K562 (cell line): ENCODE results near the gene SAE1. TPM values are rescaled to one million over a fixed set of nuclear protein-coding genes. Genes with fewer than 3 reads are reported as not detected.

Experiments
- ATAC-seq: fragments of 200-7000 bp; cut with Tn5 transposase; 3 replicates; pipeline ENCODE4 v1.9.1; 2020; ENCODE audit warnings: moderate library complexity
- BruUV-seq: library from RNA; stranded (reverse); fragments of 400-500 nt; replicated peaks from 2 replicates; lab custom pipeline; 2021; lab: Mats Ljungman, UMichigan
- CTCF ChIA-PET: fragments of 300-600 bp; formaldehyde crosslinking; extraction: SDS; loops from one replicate; lab custom pipeline; 2021; ENCODE audit warnings: low intra/inter-chr PET ratio; lab: Yijun Ruan, JAX
- POLR2A ChIA-PET: fragments of 300-600, 350-650 bp; sonication (Branson Sonifier 250); formaldehyde crosslinking; extraction: SDS; loops from one replicate; lab custom pipeline; 2021; ENCODE audit warnings: antibody characterized with exemption, inconsistent platforms; lab: Yijun Ruan, JAX
- DNase-seq, 4 experiments: peaks; one replicate each; pipeline versions ENCODE4 v3.0.0 to v3.0.0-alpha.2; 2011 to 2018; ENCODE audit warnings: low spot score in 3 of 4, mixed read lengths in 3 of 4; ENCODE audit errors: extremely low read depth in 1 of 4
- FAIRE-seq: peaks from 2 replicates; lab custom pipeline; 2011; peaks lifted over from hg19 to GRCh38; lab: Jason Lieb, UNC
- H2AFZ ChIP-seq: 2 replicates; pipeline ENCODE4 v1.6.0; 2011; ENCODE audit warnings: low read depth, low read length, control low read depth, inconsistent platforms
- H3K27ac ChIP-seq: fragments of 200-600 bp; 3 replicates; pipeline ENCODE4 v1.8.0; 2011; ENCODE audit warnings: low read depth, mild to moderate bottlenecking, control low read depth, inconsistent platforms, low read length, moderate library complexity, mixed read lengths; ENCODE audit errors: extremely low read depth
- H3K27me3 ChIP-seq, 2 experiments: fragments of 300-600 bp in 1 of 2; 2 replicates in 1 of 2; 3 replicates in 1 of 2; pipeline versions ENCODE4 v1.6.0 to v1.8.0; 2011; ENCODE audit warnings: inconsistent platforms in 2 of 2, low read length in 2 of 2, mild to moderate bottlenecking in 1 of 2, mixed read lengths in 1 of 2, moderate library complexity in 1 of 2; ENCODE audit not compliant: control insufficient read depth in 2 of 2, insufficient read depth in 2 of 2
- H3K36me3 ChIP-seq: fragments of 300-600 bp; 3 replicates; pipeline ENCODE4 v1.8.0; 2011; ENCODE audit warnings: mild to moderate bottlenecking, low read length, inconsistent platforms; ENCODE audit not compliant: control insufficient read depth, insufficient read depth
- H3K4me1 ChIP-seq, 2 experiments: fragments of 200-600 bp in 1 of 2; replicated peaks in 1 of 2; 2 replicates in 1 of 2; 3 replicates in 1 of 2; pipeline versions ENCODE4 v1.5.1 to v1.8.0; 2011; ENCODE audit warnings: inconsistent platforms in 2 of 2, low read length in 2 of 2, mild to moderate bottlenecking in 1 of 2, mixed read lengths in 1 of 2, moderate library complexity in 1 of 2; ENCODE audit not compliant: control insufficient read depth in 2 of 2, insufficient read depth in 2 of 2
- H3K4me2 ChIP-seq: 2 replicates; pipeline ENCODE4 v1.6.1; 2011; ENCODE audit warnings: low read length, control low read depth, inconsistent platforms, mixed read lengths; ENCODE audit not compliant: insufficient read depth
- H3K4me3 ChIP-seq: fragments of 200-600 bp; sonication (generic), shearing (Covaris generic); 2 replicates; pipeline ENCODE4 v1.5.1; 2016; ENCODE audit warnings: control low read depth, inconsistent platforms
- H3K79me2 ChIP-seq: fragments of 200-600 bp; 3 replicates; pipeline ENCODE4 v1.8.0; 2011; ENCODE audit warnings: low read length, inconsistent platforms; ENCODE audit not compliant: control insufficient read depth, insufficient read depth
- H3K9ac ChIP-seq, 2 experiments: 2 replicates each; pipeline versions ENCODE4 v1.6.0 to v1.6.1; 2011; ENCODE audit warnings: low read depth in 2 of 2, low read length in 2 of 2, control low read depth in 1 of 2, inconsistent platforms in 1 of 2, mild to moderate bottlenecking in 1 of 2, mixed read lengths in 1 of 2; ENCODE audit not compliant: insufficient read depth in 1 of 2
- H3K9me1 ChIP-seq: one replicate; pipeline ENCODE4 v1.6.0; 2011; ENCODE audit warnings: inconsistent platforms, mild to moderate bottlenecking, low read length, moderate library complexity; ENCODE audit not compliant: control insufficient read depth, insufficient read depth
- H3K9me3 ChIP-seq: replicated peaks from 2 replicates; pipeline ENCODE4 v1.5.1; 2011; ENCODE audit warnings: low read depth, low read length, inconsistent platforms; ENCODE audit not compliant: control insufficient read depth, insufficient read depth
- H4K20me1 ChIP-seq: replicated peaks from 2 replicates; pipeline ENCODE4 v1.6.1; 2011; ENCODE audit warnings: low read length, inconsistent platforms, mixed read lengths; ENCODE audit not compliant: control insufficient read depth, insufficient read depth
- ELF1 ChIP-seq: fragments of 200-800 bp; sonication (Bioruptor generic); IDR thresholded peaks from 2 replicates; pipeline ENCODE4 v1.6.1; 2016; ENCODE audit warnings: missing genetic modification characterization, missing compliant biosample characterization
- FIP1L1 ChIP-seq: fragments of 200-400 bp; formaldehyde crosslinking; IDR thresholded peaks from 2 replicates; pipeline ENCODE4 v1.6.1; 2018; ENCODE audit warnings: mild to moderate bottlenecking, low read depth, low read length; ENCODE audit not compliant: poor library complexity, severe bottlenecking
- GTF2A2 ChIP-seq: IDR thresholded peaks from 2 replicates; pipeline ENCODE4 v1.6.1; 2016; ENCODE audit warnings: mild to moderate bottlenecking, missing genetic modification characterization, missing compliant biosample characterization
- HMGN3 ChIP-seq: IDR thresholded peaks from 2 replicates; pipeline ENCODE4 v1.6.1; 2011; ENCODE audit warnings: borderline replicate concordance, low read depth, mild to moderate bottlenecking, mixed read lengths, low read length; ENCODE audit not compliant: insufficient read length; ENCODE audit errors: extremely low read depth
- KAT2B ChIP-seq: IDR thresholded peaks from one replicate; pipeline ENCODE4 v1.6.1; 2012; ENCODE audit warnings: low read depth, mild to moderate bottlenecking, control low read depth, inconsistent platforms, low read length, moderate library complexity
- KHSRP ChIP-seq: fragments of 450-650 bp; IDR thresholded peaks from 2 replicates; pipeline ENCODE4 v1.6.1; 2017
- PHF21A ChIP-seq: fragments of 450-650 bp; IDR thresholded peaks from 2 replicates; pipeline ENCODE4 v1.6.1; 2017; ENCODE audit warnings: low read depth, borderline replicate concordance
- RAD21 ChIP-seq, 2 experiments: fragments of 250-450 bp in 1 of 2; fragments of 450-650 bp in 1 of 2; sonication (Bioruptor Pico) in 1 of 2; formaldehyde crosslinking in 1 of 2; IDR thresholded peaks in 1 of 2; conservative IDR thresholded peaks in 1 of 2; 2 replicates each; pipeline versions ENCODE4 v1.4.0 to v1.8.0; 2020 to 2022; ENCODE audit warnings: mild to moderate bottlenecking in 2 of 2, moderate library complexity in 1 of 2
- SNIP1 ChIP-seq: fragments of 450-650 bp; IDR thresholded peaks from 2 replicates; pipeline ENCODE4 v1.7.1; 2017; ENCODE audit warnings: low read depth, mild to moderate bottlenecking
- SRF ChIP-seq, 2 experiments: fragments of 250-450, 450-650 bp in 1 of 2; sonication (Bioruptor Pico) in 1 of 2; sonication (generic) in 1 of 2; formaldehyde crosslinking; IDR thresholded peaks; 2 replicates each; pipeline versions ENCODE4 v1.5.0 to v1.5.1; 2020 to 2022; ENCODE audit warnings: mild to moderate bottlenecking in 1 of 2, missing genetic modification reagents in 1 of 2
- YY1 ChIP-seq, 3 experiments: IDR thresholded peaks; 2 replicates each; pipeline ENCODE4 v1.6.1; 2011; ENCODE audit warnings: low read length in 2 of 3, mild to moderate bottlenecking in 2 of 3, moderate library complexity in 2 of 3, borderline replicate concordance in 1 of 3, control low read depth in 1 of 3, low read depth in 1 of 3; ENCODE audit not compliant: insufficient read depth in 3 of 3, insufficient replicate concordance in 2 of 3, control insufficient read depth in 1 of 3, insufficient read length in 1 of 3; ENCODE audit errors: extremely low read depth in 1 of 3
- ZBTB8A ChIP-seq: fragments of 450-650 bp; IDR thresholded peaks from 2 replicates; pipeline ENCODE4 v1.6.1; 2018; ENCODE audit warnings: mild to moderate bottlenecking, moderate library complexity; ENCODE audit not compliant: partially characterized antibody
- ZNF212 ChIP-seq: fragments of 450-650 bp; formaldehyde crosslinking; IDR thresholded peaks from 2 replicates; pipeline ENCODE4 v1.4.0; 2020; ENCODE audit warnings: mild to moderate bottlenecking
- ZNF354B ChIP-seq: fragments of 250-450 bp; sonication (Bioruptor Pico); IDR thresholded peaks from 2 replicates; pipeline ENCODE4 v1.4.0; 2020
- ZNF696 ChIP-seq: fragments of 250-450 bp; sonication (Bioruptor Pico); conservative IDR thresholded peaks from 2 replicates; pipeline ENCODE4 v1.4.0; 2020; ENCODE audit warnings: mild to moderate bottlenecking, moderate library complexity
- ZNF79 ChIP-seq: fragments of 250-450 bp; sonication (Bioruptor Pico); IDR thresholded peaks from 2 replicates; pipeline ENCODE4 v1.4.0; 2020; ENCODE audit warnings: low read depth, mild to moderate bottlenecking, moderate library complexity
- WGBS: fragments of 100-300 bp; shearing (Covaris generic); methylation state at CpG from one replicate; pipeline ENCODE4 v1.1.6; 2016; ENCODE audit warnings: low coverage, mixed read lengths; ENCODE audit not compliant: insufficient coverage; ENCODE audit errors: missing lambda C conversion rate; 5-methylcytosine and 5-hydroxymethylcytosine counted together
- in situ Hi-C: fragments of 300-500 bp; cut with MboI; formaldehyde crosslinking; loops from 4 replicates; pipeline ENCODE4 v1.15.0; 2018; ENCODE audit warnings: inconsistent platforms, mixed read lengths
- intact Hi-C: fragments of 100-400 bp; cut with micrococcal nuclease; formaldehyde crosslinking; loops from 2 replicates; pipeline ENCODE4 v1.14.2; 2022
- polyA plus RNA-seq, 8 experiments: library from polyadenylated mRNA; depleted of rRNA in 4 of 8; stranded (reverse) in 5 of 8; unstranded in 3 of 8; fragments of >200 nt; fragmentation: Nextera tagmentation in 2 of 8; fragmentation: Illumina TruSeq in 1 of 8; extraction: Ambion mirVana in 2 of 8; extraction: Trizol in 1 of 8; gene quantifications; 2 replicates each; pipeline versions ENCODE4 v1.2.1 to v1.2.3, GENCODE V29; 2011 to 2014; ENCODE audit warnings: inconsistent platforms in 1 of 8, missing spikeins in 1 of 8
- total RNA-seq, 7 experiments: library from RNA; depleted of rRNA in 6 of 7; stranded (reverse); fragments of >200 nt in 6 of 7; fragmentation: Illumina TruSeq in 2 of 7; extraction: Trizol in 2 of 7; gene quantifications; 2 replicates each; pipeline versions ENCODE4 v1.2.1 to v1.2.3, GENCODE V29; 2011 to 2021; ENCODE audit warnings: low replicate concordance in 1 of 7
- TF ChIP-seq, protein P1 (sequence below): IDR thresholded peaks from 2 replicates; pipeline ENCODE4 v1.6.1; 2011; ENCODE audit not compliant: insufficient read length; ENCODE audit errors: extremely low read depth
- TF ChIP-seq, protein P2 (sequence below): fragments of 250-450 bp; sonication (Bioruptor Pico); IDR thresholded peaks from 2 replicates; pipeline ENCODE4 v1.8.0; 2022; ENCODE audit warnings: inconsistent platforms

The SAE1 gene
- total and polyA plus RNA-seq, 9 of the 15 experiments (the other 6 are each of a cell fraction or from before 2014, with no cell fraction given), result 82.8 to 299 (median 217) TPM

DNA sequence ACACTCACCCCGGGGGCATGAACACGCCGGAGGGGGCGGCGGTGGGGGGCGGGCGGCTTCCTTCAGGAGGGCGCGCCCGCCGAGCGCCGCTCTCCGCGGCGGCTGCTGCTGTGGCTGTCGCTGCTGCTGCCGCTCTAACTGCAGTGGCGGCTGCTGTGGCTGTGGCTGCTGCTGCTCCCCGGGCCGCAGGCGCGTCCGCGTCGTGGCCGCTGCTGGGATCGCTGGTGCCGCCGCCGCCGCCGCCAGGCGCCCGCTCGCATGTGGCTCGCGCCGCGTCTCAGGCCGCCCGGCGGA lies 100.2 kb downstream of the SAE1 start, which contains the start of gene BBC3 (continued):
- no peak for TF ChIP-seq FIP1L1
- TF ChIP-seq KAT2B, result no peak
- no peak for TF ChIP-seq ZNF354B
- no peak for TF ChIP-seq ZBTB8A
- TF ChIP-seq YY1 (IDR thresholded peaks at IDR 0.05; ENCODE audit: borderline replicate concordance in 1 of 3, control insufficient read depth in 1 of 3, extremely low read depth in 1 of 3, insufficient read depth in 3 of 3, insufficient read length in 1 of 3, insufficient replicate concordance in 2 of 3, low read depth in 1 of 3, low read length in 2 of 3), result peak in 1 of 3 experiments; percentile 29

DNA sequence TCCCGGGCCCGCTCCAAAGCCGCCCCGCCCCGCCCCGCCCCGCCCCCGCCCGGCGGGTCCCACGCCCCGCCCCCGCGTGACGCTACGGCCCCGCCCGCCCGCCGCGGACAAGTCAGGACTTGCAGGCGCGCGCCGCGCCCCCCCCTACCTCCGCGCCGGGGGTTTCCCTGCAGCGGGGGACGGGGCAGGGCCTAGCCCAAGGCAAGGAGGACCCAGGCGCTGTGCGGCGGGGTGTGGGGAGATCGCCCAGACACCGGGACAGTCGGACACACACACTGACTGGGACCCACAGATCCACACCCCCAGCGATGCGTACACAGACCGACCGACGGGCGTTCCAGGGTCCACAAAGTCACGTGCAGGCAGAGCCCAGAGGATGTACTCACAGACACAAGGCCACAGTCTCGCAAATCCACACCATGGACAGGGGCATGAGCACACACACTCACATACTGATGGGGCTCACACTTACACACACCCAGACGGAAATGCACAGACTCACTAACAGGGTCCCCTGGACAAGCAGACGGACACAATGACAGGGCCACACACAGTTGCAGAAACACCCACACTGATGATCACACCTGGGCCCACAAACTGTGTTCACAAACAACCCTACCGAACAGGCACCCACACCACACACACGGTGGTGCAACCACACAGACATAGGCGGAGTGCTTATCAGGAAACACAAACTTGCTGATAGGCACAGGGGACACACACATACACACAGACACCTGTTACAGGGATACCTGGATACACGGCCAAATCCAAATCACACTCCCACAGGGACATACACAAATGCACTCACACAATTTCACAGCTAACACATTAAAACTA lies 100.8 kb downstream of the SAE1 start:
- intact Hi-C loops, result no loop called here
- TF ChIP-seq ZNF212 (no peak), GTF2A2 (tag) (no peak), SRF (CRISPR knock-in tag; IDR thresholded peaks at IDR 0.05) (no peak), ZNF696 (no peak), SNIP1 (no peak), KHSRP (no peak), ZNF79 (CRISPR knock-in tag) (no peak), PHF21A (no peak), HMGN3 (peak; percentile 77), RAD21 (CRISPR knock-in tag; conservative IDR thresholded peaks at IDR 0.05 in 1 of 2, IDR thresholded peaks at IDR 0.05 in 1 of 2) (no peak), ELF1 (tag) (no peak)
- TF ChIP-seq, protein P1, sequence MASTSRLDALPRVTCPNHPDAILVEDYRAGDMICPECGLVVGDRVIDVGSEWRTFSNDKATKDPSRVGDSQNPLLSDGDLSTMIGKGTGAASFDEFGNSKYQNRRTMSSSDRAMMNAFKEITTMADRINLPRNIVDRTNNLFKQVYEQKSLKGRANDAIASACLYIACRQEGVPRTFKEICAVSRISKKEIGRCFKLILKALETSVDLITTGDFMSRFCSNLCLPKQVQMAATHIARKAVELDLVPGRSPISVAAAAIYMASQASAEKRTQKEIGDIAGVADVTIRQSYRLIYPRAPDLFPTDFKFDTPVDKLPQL, result no peak
- TF ChIP-seq, protein P2, sequence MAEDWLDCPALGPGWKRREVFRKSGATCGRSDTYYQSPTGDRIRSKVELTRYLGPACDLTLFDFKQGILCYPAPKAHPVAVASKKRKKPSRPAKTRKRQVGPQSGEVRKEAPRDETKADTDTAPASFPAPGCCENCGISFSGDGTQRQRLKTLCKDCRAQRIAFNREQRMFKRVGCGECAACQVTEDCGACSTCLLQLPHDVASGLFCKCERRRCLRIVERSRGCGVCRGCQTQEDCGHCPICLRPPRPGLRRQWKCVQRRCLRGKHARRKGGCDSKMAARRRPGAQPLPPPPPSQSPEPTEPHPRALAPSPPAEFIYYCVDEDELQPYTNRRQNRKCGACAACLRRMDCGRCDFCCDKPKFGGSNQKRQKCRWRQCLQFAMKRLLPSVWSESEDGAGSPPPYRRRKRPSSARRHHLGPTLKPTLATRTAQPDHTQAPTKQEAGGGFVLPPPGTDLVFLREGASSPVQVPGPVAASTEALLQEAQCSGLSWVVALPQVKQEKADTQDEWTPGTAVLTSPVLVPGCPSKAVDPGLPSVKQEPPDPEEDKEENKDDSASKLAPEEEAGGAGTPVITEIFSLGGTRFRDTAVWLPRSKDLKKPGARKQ (CRISPR knock-in tag), result no peak

More for the DNA sequence above, 100.8 kb downstream of the SAE1 start:
- Histone ChIP-seq H2AFZ (peak overlapping the region; percentile 99), H3K4me2 (peak overlapping the region; percentile 98), H3K4me3 (peak overlapping the region; percentile 100), H3K4me1 (peaks cover 20 to 62% of the 10 kb centered on the region in 2 experiments), H4K20me1 (peaks cover 17% of the 10 kb centered on the region; the same call in 1 of the 2 replicates), H3K27me3 (no peaks in the 10 kb centered on the region; a peak in 1 of 5 replicates), H3K9ac (peak overlapping the region; percentile 76 to 97), H3K27ac (peak overlapping the region; percentile 82), H3K9me1 (no peaks in the 10 kb centered on the region), H3K36me3 (no peaks in the 10 kb centered on the region), H3K9me3 (no peaks in the 10 kb centered on the region), H3K79me2 (peaks cover 41% of the 10 kb centered on the region)
- CTCF ChIA-PET, result interaction anchor here (0.6 kb wide), 1 partner anchor 16 kb away, joined by 3 read pairs; no protein-coding TSS in a partner anchor
- no TSS peak for BruUV-seq
- POLR2A ChIA-PET, result interaction anchor here (0.8 to 1.6 kb wide), 3 partner anchors 12 to 43 kb away, joined by 3 to 7 read pairs (median 4); partner anchors contain the start of gene INAFM1
- ATAC-seq (peak; percentile 3; the same call in 1 of the 3 replicates), DNase-seq (peak; percentile 85 to 91 (median 90)), FAIRE-seq (peak; percentile 32)
- 5% methylated on average over 23 of the region's 51 CpGs for WGBS
- in situ Hi-C loops, result no loop called here
